Rectal smooth muscle tissue (tissue), 1 donor: Measurements from ENCODE around the gene CYP2C8.

Experiments
- H3K27ac ChIP-seq: one replicate; pipeline ENCODE4 v1.7.0; 2013; ENCODE audit warnings: low read depth, low read length, inconsistent platforms
- H3K27me3 ChIP-seq: one replicate; pipeline ENCODE4 v1.7.0; 2013; ENCODE audit warnings: low read length; ENCODE audit not compliant: control insufficient read depth, insufficient read depth
- H3K36me3 ChIP-seq: one replicate; pipeline ENCODE4 v1.7.0; 2013; ENCODE audit warnings: low read length; ENCODE audit not compliant: control insufficient read depth, insufficient read depth
- H3K4me1 ChIP-seq: one replicate; pipeline ENCODE4 v1.7.0; 2013; ENCODE audit warnings: low read length; ENCODE audit not compliant: control insufficient read depth, insufficient read depth
- H3K4me3 ChIP-seq: one replicate; pipeline ENCODE4 v1.7.0; 2013; ENCODE audit warnings: low read length
- H3K9ac ChIP-seq: one replicate; pipeline ENCODE4 v1.7.0; 2013; ENCODE audit warnings: low read length

CYP2C8 gene

GRCh38 chr10:95035332-95036295 lies 33.7 kb downstream of the CYP2C8 start:
- no peak overlapping the region for H3K27ac ChIP-seq
- H3K27me3 ChIP-seq: no peaks in the 10 kb centered on the region
- H3K4me1 ChIP-seq: no peaks in the 10 kb centered on the region
- no peak overlapping the region for H3K9ac ChIP-seq
- H3K36me3 ChIP-seq: no peaks in the 10 kb centered on the region
- no peak overlapping the region for H3K4me3 ChIP-seq

- no peak overlapping the region for H3K4me3 ChIP-seq
- H3K36me3 ChIP-seq: no peaks in the 10 kb centered on the region
- H3K27ac ChIP-seq: no peak overlapping the region
- no peaks in the 10 kb centered on the region for H3K4me1 ChIP-seq
- no peak overlapping the region for H3K9ac ChIP-seq
- H3K27me3 ChIP-seq: no peaks in the 10 kb centered on the region
These were observed 34.9 kb downstream of the CYP2C8 start for GRCh38 chr10:95034401-95034800.

GRCh38 chr10:95031656-95032055 lies 37.6 kb downstream of the CYP2C8 start:
- no peak overlapping the region for H3K4me3 ChIP-seq
- H3K9ac ChIP-seq: no peak overlapping the region
- H3K27me3 ChIP-seq: no peaks in the 10 kb centered on the region
- no peaks in the 10 kb centered on the region for H3K4me1 ChIP-seq
- H3K36me3 ChIP-seq: no peaks in the 10 kb centered on the region
- no peak overlapping the region for H3K27ac ChIP-seq

DNA sequence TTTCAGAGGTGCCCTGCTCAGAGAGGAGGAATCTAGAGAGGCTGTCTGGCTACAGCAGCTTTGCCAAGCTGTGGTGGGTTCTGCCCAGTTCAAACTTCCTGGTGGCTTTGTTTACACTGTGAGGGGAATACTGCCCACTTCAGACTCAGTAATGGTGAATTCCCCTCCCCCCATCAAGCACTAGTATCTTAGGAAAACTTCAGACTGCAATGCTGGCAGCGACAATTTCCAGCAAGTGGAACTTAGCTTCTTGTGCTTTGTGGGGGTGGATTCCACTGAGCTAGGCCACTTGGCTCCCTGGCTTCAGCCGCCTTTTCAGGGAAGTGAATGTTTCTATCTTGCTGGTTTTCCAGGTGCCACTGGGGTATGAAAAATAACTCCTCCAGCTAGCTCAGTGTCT lies 42.8 kb downstream of the CYP2C8 start:
- Histone ChIP-seq H3K27ac (no peak overlapping the region), H3K27me3 (no peaks in the 10 kb centered on the region)

DNA sequence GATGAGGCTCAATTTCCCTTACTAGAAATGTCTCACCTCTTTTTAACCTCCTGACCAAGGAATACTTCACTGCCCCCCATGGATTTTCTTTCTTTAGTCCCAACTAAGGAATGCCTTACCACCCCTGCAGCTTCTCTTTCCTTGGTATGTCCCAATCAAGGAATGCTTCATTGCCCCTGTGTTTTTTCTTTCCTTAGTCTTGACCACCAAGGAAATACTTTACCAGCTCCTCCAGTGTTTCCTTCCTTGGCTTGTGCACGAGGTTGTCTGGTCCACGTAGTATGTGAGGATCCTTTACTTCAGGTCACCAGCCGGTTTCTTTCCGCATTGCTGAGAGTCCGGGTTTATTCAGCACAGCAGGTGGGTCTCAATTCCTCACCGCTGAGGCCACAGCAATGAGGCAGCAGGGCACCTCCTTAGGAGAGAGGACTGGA lies 71.5 kb downstream of the CYP2C8 start:
- Histone ChIP-seq H3K27me3 (no peaks in the 10 kb centered on the region), H3K4me1 (no peaks in the 10 kb centered on the region), H3K9ac (no peak overlapping the region), H3K4me3 (no peak overlapping the region), H3K36me3 (no peaks in the 10 kb centered on the region), H3K27ac (no peak overlapping the region)

More for the DNA sequence above, 42.8 kb downstream of the CYP2C8 start:
- no peaks in the 10 kb centered on the region for H3K36me3 ChIP-seq
- no peak overlapping the region for H3K9ac ChIP-seq
- H3K4me3 ChIP-seq: no peak overlapping the region
- H3K4me1 ChIP-seq: no peaks in the 10 kb centered on the region

DNA sequence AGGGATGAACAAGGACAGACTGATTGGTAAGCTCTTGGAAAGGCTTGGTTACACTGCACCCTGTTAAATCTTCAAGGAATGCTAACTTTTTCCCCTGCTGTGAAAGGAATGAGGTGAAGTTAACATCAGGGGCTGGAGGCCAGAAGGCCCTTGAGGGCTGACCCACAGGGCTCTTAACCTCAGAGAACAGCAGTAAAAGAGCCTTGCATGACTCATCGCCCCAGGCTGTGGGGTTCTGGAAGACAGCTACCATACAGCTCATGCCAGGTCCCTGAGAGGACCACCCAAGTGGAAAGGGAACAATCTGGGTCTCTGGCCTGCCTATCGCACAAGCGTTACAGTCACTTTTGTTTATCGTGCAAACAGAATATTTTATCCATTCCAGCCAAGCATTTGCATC lies 76.5 kb downstream of the CYP2C8 start:
- Histone ChIP-seq H3K27me3 (no peaks in the 10 kb centered on the region), H3K36me3 (no peaks in the 10 kb centered on the region), H3K9ac (no peak overlapping the region), H3K4me1 (no peaks in the 10 kb centered on the region), H3K27ac (no peak overlapping the region), H3K4me3 (no peak overlapping the region)

DNA sequence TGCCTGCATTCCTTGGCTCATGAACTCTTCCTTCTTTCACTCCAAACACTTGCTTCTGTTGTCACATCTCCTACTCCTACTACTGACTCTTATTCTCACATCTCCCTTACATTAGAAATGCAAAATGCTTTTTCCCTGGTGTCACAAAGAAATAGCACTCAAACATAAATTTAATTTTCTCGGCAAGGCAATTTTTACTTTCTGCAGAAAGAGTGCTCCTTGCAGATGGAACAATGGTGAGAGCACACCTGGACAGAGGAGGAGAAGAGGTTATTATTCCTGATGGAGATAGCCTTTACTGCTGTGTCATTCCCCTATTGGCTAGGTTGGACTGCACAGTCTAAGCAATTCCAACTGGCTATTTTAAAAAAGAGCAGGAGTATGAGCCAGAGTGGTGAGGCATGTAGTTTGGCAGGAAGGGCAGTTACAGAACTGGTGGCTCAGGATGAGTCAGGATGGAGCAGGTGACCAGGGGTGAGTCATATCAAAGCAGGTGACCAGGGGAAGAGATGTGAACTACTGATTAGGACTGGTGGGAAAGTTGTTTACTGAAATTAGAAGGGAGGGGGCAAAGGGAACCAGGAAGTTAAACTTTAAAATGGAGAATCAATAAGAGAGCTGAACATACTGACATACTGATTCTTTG lies 77.9 kb downstream of the CYP2C8 start:
- H3K4me3 ChIP-seq: no peak overlapping the region
- H3K36me3 ChIP-seq: no peaks in the 10 kb centered on the region
- no peaks in the 10 kb centered on the region for H3K4me1 ChIP-seq
- no peak overlapping the region for H3K9ac ChIP-seq
- H3K27ac ChIP-seq: no peak overlapping the region
- no peaks in the 10 kb centered on the region for H3K27me3 ChIP-seq

DNA sequence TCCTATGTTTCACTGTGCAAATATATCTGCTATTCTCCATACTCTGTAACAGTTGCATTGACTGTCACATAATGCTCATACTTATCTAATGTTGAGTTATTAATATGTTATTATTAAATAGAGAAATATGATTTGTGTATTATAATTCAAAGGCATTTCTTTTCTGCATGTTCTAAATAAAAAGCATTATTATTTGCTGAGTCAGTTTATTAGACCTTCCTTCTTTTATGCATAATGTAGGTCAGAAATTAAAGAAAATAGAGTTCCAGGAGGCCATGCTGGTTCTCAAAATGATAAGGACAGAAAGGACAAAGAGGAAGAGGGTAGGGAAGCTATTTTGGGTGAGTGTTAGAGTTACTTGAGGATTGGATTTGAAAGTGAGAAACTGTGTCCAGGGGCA lies 80.1 kb downstream of the CYP2C8 start:
- H3K9ac ChIP-seq: no peak overlapping the region
- no peaks in the 10 kb centered on the region for H3K4me1 ChIP-seq
- H3K27me3 ChIP-seq: no peaks in the 10 kb centered on the region
- no peak overlapping the region for H3K27ac ChIP-seq
- H3K36me3 ChIP-seq: no peaks in the 10 kb centered on the region
- no peak overlapping the region for H3K4me3 ChIP-seq
